Endothelial cell of umbilical vein (primary cell): ENCODE data around the gene SMARCC1. TPM values are rescaled to one million over a fixed set of nuclear protein-coding genes. Genes with fewer than 3 reads are reported as not detected.

Experiments used
- BruUV-seq: library from RNA; stranded (reverse); fragments of 400-500 nt; replicated peaks from 2 replicates; lab custom pipeline; 2021; lab: Mats Ljungman, UMichigan
- CTCF ChIA-PET: fragments of 300-600, 350-600 bp; sonication (Branson Sonifier 250); formaldehyde crosslinking; loops from one replicate; lab custom pipeline; 2021; ENCODE audit warnings: antibody characterized with exemption, inconsistent platforms; lab: Charles Lee
- POLR2A ChIA-PET: fragments of 300-600, 350-600 bp; sonication (Branson Sonifier 250); formaldehyde crosslinking; loops from one replicate; lab custom pipeline; 2021; ENCODE audit warnings: antibody characterized with exemption, inconsistent platforms; lab: Charles Lee
- DNase-seq: peaks from one replicate; pipeline ENCODE4 v3.0.0-alpha.2; 2011; ENCODE audit warnings: low read depth, low spot score
- FAIRE-seq: peaks from 2 replicates; lab custom pipeline; 2011; peaks lifted over from hg19 to GRCh38; lab: Jason Lieb, UNC
- H2AFZ ChIP-seq: 2 replicates; pipeline ENCODE4 v1.6.0; 2012; ENCODE audit warnings: low read depth, low read length, control low read depth, inconsistent platforms
- H3K27ac ChIP-seq: 2 replicates; pipeline ENCODE4 v1.5.1; 2011; ENCODE audit warnings: low read depth, mild to moderate bottlenecking, control low read depth, low read length, moderate library complexity; ENCODE audit not compliant: insufficient read depth
- H3K27me3 ChIP-seq, 2 experiments: 2 replicates each; pipeline versions ENCODE4 v1.6.0 to v1.6.1; 2011; ENCODE audit warnings: low read length in 2 of 2, mixed read lengths in 1 of 2; ENCODE audit not compliant: control insufficient read depth in 2 of 2, insufficient read depth in 2 of 2
- H3K36me3 ChIP-seq, 2 experiments: 2 replicates in 1 of 2; 3 replicates in 1 of 2; pipeline ENCODE4 v1.5.1; 2011; ENCODE audit warnings: low read length in 2 of 2, mild to moderate bottlenecking in 1 of 2, moderate library complexity in 1 of 2; ENCODE audit not compliant: control insufficient read depth in 2 of 2, insufficient read depth in 2 of 2; ENCODE audit errors: extremely low read depth in 1 of 2
- H3K4me1 ChIP-seq: 3 replicates; pipeline ENCODE4 v1.5.1; 2011; ENCODE audit warnings: mild to moderate bottlenecking, low read length; ENCODE audit not compliant: control insufficient read depth, insufficient read depth; ENCODE audit errors: extremely low read depth
- H3K4me2 ChIP-seq: 2 replicates; pipeline ENCODE4 v1.6.1; 2011; ENCODE audit warnings: low read length, control low read depth, mixed read lengths; ENCODE audit not compliant: insufficient read depth
- H3K4me3 ChIP-seq, 3 experiments: fragments of 200-600 bp in 1 of 3; sonication (generic), shearing (Covaris generic) in 1 of 3; replicated peaks in 1 of 3; 2 replicates each; pipeline ENCODE4 v1.5.1; 2011 to 2016; ENCODE audit warnings: control low read depth in 3 of 3, low read length in 3 of 3, mild to moderate bottlenecking in 2 of 3, inconsistent platforms in 1 of 3, low read depth in 1 of 3, moderate library complexity in 1 of 3; ENCODE audit not compliant: insufficient read depth in 1 of 3
- H3K79me2 ChIP-seq: 2 replicates; pipeline ENCODE4 v1.6.0; 2012; ENCODE audit warnings: low read length, inconsistent platforms; ENCODE audit not compliant: control insufficient read depth, insufficient read depth
- H3K9ac ChIP-seq: replicated peaks from 2 replicates; pipeline ENCODE3; 2011; ENCODE audit warnings: low read length, control low read depth; ENCODE audit not compliant: insufficient read depth; ENCODE audit errors: extremely low read depth
- H3K9me1 ChIP-seq: replicated peaks from 3 replicates; pipeline ENCODE4 v1.6.0; 2011; ENCODE audit warnings: mild to moderate bottlenecking, low read length; ENCODE audit not compliant: control insufficient read depth, insufficient read depth; ENCODE audit errors: extremely low read depth
- H3K9me3 ChIP-seq: replicated peaks from 2 replicates; pipeline ENCODE4 v1.5.1; 2012; ENCODE audit warnings: low read length, inconsistent platforms; ENCODE audit not compliant: control insufficient read depth, insufficient read depth
- H4K20me1 ChIP-seq: replicated peaks from 2 replicates; pipeline ENCODE3; 2011; ENCODE audit warnings: mild to moderate bottlenecking, low read length; ENCODE audit not compliant: control insufficient read depth, insufficient read depth; ENCODE audit errors: extremely low read depth
- EZH2 ChIP-seq: IDR thresholded peaks from 2 replicates; pipeline ENCODE4 v1.6.1; 2012; ENCODE audit warnings: borderline replicate concordance, low read depth, mild to moderate bottlenecking, moderate library complexity, low read length, inconsistent platforms; ENCODE audit not compliant: severe bottlenecking
- FOS ChIP-seq: IDR thresholded peaks from 2 replicates; pipeline ENCODE4 v1.6.1; 2011; ENCODE audit warnings: mild to moderate bottlenecking, low read length, moderate library complexity, borderline replicate concordance; ENCODE audit not compliant: insufficient read depth
- GATA2 ChIP-seq: IDR thresholded peaks from 2 replicates; pipeline ENCODE4 v1.7.0; 2011; ENCODE audit warnings: low read depth, mild to moderate bottlenecking, moderate library complexity, mixed read lengths, low read length; ENCODE audit not compliant: insufficient read length, insufficient read depth
- JUN ChIP-seq: IDR thresholded peaks from 2 replicates; pipeline ENCODE4 v1.6.1; 2011; ENCODE audit warnings: borderline replicate concordance, low read depth; ENCODE audit not compliant: insufficient read length, insufficient read depth
- MYC ChIP-seq: IDR thresholded peaks from one replicate; pipeline ENCODE4 v1.6.1; 2011; ENCODE audit warnings: mild to moderate bottlenecking, low read depth, low read length
- POLR2A ChIP-seq: IDR thresholded peaks from 2 replicates; pipeline ENCODE4 v1.6.1; 2012; ENCODE audit warnings: low read depth, mild to moderate bottlenecking, control low read depth, low read length
- POLR2AphosphoS5 ChIP-seq: IDR thresholded peaks from 2 replicates; pipeline ENCODE4 v1.6.1; 2012; ENCODE audit warnings: low read depth, mild to moderate bottlenecking, control low read depth, low read length, moderate library complexity; ENCODE audit not compliant: insufficient read depth
- dilution Hi-C: fragments of 300-500 bp; cut with MboI; formaldehyde crosslinking; loops from one replicate; pipeline ENCODE4 v1.15.0; 2019; ENCODE audit warnings: low sequenced_read_pairs; ENCODE audit not compliant: extremely low pct_ligation_motif_present
- intact Hi-C: fragments of 100-400 bp; cut with micrococcal nuclease; formaldehyde crosslinking; loops from one replicate; pipeline ENCODE4 v1.10.0; 2022
- polyA plus RNA-seq, 4 experiments: library from polyadenylated mRNA; depleted of rRNA in 3 of 4; stranded (reverse) in 3 of 4; unstranded in 1 of 4; fragments of >200 nt; gene quantifications; 2 replicates each; pipeline versions ENCODE4 v1.2.1 to v1.2.3, GENCODE V29; 2011 to 2012; ENCODE audit warnings: missing spikeins in 1 of 4
- total RNA-seq: library from RNA; stranded (reverse); gene quantifications from 2 replicates; pipeline ENCODE4 v1.2.3, GENCODE V29; 2021
- TF ChIP-seq, protein P1 (sequence below): IDR thresholded peaks from 2 replicates; pipeline ENCODE4 v1.6.1; 2011; ENCODE audit not compliant: insufficient read depth, insufficient read length
- TF ChIP-seq, protein P2 (sequence below), 2 donors: IDR thresholded peaks; 1 replicate in 1 of 2; 2 replicates in 1 of 2; pipeline ENCODE4 v1.5.1; 2011; ENCODE audit warnings: low read length in 2 of 2, mild to moderate bottlenecking in 2 of 2, moderate library complexity in 2 of 2, control low read depth in 1 of 2, inconsistent platforms in 1 of 2, low read depth in 1 of 2; ENCODE audit not compliant: insufficient read depth in 1 of 2; ENCODE audit errors: extremely low read depth in 1 of 2

The SMARCC1 gene
- total and polyA plus RNA-seq, 2 donors (not counting 3 experiments of a cell fraction or from before 2014, with no cell fraction given), result 23.0 to 138 TPM

DNA sequence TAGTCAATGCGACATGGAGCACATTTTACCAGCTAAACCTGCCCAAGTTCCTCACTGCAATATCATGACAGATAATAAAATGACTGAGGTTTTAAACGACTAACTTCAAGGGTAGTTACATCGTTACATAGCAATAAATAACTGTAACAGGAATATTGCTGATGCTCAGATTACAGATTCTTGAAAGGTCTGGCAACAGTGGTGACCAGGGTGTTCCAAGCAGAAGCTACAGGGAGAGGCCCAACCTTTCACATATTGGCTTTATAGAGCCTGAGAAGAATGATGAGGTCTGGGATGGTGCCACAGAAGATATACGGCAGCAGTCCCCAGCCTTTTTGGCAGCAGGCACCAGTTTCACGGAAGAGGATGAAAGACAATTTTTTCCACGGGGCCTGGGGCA is 151.9 kb downstream of the SMARCC1 start:
- FAIRE-seq, result no peak
- intact Hi-C loops, result no loop called here
- TF ChIP-seq JUN (no peak), EZH2 (no peak), POLR2AphosphoS5 (no peak), GATA2 (no peak), MYC (no peak), FOS (no peak), POLR2A (no peak)
- TF ChIP-seq, protein P1, sequence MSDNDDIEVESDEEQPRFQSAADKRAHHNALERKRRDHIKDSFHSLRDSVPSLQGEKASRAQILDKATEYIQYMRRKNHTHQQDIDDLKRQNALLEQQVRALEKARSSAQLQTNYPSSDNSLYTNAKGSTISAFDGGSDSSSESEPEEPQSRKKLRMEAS, result no peak
- TF ChIP-seq, protein P2, sequence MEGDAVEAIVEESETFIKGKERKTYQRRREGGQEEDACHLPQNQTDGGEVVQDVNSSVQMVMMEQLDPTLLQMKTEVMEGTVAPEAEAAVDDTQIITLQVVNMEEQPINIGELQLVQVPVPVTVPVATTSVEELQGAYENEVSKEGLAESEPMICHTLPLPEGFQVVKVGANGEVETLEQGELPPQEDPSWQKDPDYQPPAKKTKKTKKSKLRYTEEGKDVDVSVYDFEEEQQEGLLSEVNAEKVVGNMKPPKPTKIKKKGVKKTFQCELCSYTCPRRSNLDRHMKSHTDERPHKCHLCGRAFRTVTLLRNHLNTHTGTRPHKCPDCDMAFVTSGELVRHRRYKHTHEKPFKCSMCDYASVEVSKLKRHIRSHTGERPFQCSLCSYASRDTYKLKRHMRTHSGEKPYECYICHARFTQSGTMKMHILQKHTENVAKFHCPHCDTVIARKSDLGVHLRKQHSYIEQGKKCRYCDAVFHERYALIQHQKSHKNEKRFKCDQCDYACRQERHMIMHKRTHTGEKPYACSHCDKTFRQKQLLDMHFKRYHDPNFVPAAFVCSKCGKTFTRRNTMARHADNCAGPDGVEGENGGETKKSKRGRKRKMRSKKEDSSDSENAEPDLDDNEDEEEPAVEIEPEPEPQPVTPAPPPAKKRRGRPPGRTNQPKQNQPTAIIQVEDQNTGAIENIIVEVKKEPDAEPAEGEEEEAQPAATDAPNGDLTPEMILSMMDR (IDR thresholded peaks at IDR 0.05; ENCODE audit: extremely low read depth in 1 of 2, insufficient read depth in 1 of 2, low read depth in 1 of 2, low read length in 2 of 2), result no peak

More for the DNA sequence above, 151.9 kb downstream of the SMARCC1 start:
- no TSS peak for BruUV-seq
- no peak overlapping the region for H3K27ac ChIP-seq
- no peaks in the 10 kb centered on the region for H3K9me1 ChIP-seq
- H3K27me3 ChIP-seq, result no peaks in the 10 kb centered on the region
- no peak overlapping the region for H3K9ac ChIP-seq
- H3K79me2 ChIP-seq, result no peaks in the 10 kb centered on the region
- ChIA-PET POLR2A (no interaction called here), CTCF (no interaction called here)
- peaks cover 19 to 20% of the 10 kb centered on the region in 2 experiments for H3K36me3 ChIP-seq
- H2AFZ ChIP-seq, result no peak overlapping the region
- no peaks in the 10 kb centered on the region for H4K20me1 ChIP-seq
- no peaks in the 10 kb centered on the region for H3K9me3 ChIP-seq
- DNase-seq, result no peak
- no peak overlapping the region for H3K4me2 ChIP-seq
- no peak overlapping the region for H3K4me3 ChIP-seq
- H3K4me1 ChIP-seq, result no peaks in the 10 kb centered on the region
- dilution Hi-C loops, result no loop called here
